B cell (primary cell): ENCODE measurements around the gene ZNF791. TPM values are rescaled to one million over a fixed set of nuclear protein-coding genes. Genes with fewer than 3 reads are reported as not detected.

Experiments used
- ATAC-seq: fragments of 200-7000 bp; cut with Tn5 transposase; one replicate; pipeline ENCODE4 v1.10.0; 2021; ENCODE audit warnings: low read depth, mild to moderate bottlenecking, moderate number of reproducible peaks, moderate library complexity
- CTCF ChIA-PET: fragments of 350-600 bp; sonication (Branson Sonifier 250); formaldehyde crosslinking; loops from one replicate; lab custom pipeline; 2021; ENCODE audit warnings: antibody characterized with exemption, inconsistent platforms; lab: Charles Lee
- POLR2A ChIA-PET: fragments of 350-600 bp; sonication (Branson Sonifier 250); formaldehyde crosslinking; loops from one replicate; lab custom pipeline; 2021; ENCODE audit warnings: antibody characterized with exemption; lab: Charles Lee
- DNase-seq: peaks from one replicate; pipeline ENCODE4 v3.0.0; 2013
- H2AFZ ChIP-seq: 2 replicates; pipeline ENCODE4 v1.6.1; 2012; ENCODE audit warnings: mild to moderate bottlenecking, low read depth, low read length; ENCODE audit not compliant: insufficient read depth, poor library complexity, severe bottlenecking
- H3K27ac ChIP-seq, 2 donors: 1 replicate in 1 of 2; 2 replicates in 1 of 2; pipeline ENCODE4 v1.5.1; 2012 to 2013; ENCODE audit warnings: low read length in 2 of 2, mild to moderate bottlenecking in 2 of 2, moderate library complexity in 1 of 2
- H3K27me3 ChIP-seq, 4 experiments: fragments of 200-600 bp in 1 of 4; sonication (generic) in 1 of 4; replicated peaks in 1 of 4; 1 replicate in 2 of 4; 2 replicates in 2 of 4; pipeline versions ENCODE4 v1.6.1 to v1.7.0; 2013 to 2016; ENCODE audit warnings: low read length in 3 of 4, mild to moderate bottlenecking in 2 of 4, mixed read lengths in 1 of 4, moderate library complexity in 1 of 4; ENCODE audit not compliant: insufficient read depth in 4 of 4, control insufficient read depth in 3 of 4; ENCODE audit errors: control extremely low read depth in 1 of 4
- H3K36me3 ChIP-seq, 2 experiments: replicated peaks in 1 of 2; 1 replicate in 1 of 2; 2 replicates in 1 of 2; pipeline versions ENCODE4 v1.6.1 to v1.7.1; 2013; ENCODE audit warnings: low read length in 1 of 2; ENCODE audit not compliant: insufficient read depth in 2 of 2, control insufficient read depth in 1 of 2; ENCODE audit errors: control extremely low read depth in 1 of 2, extremely low read depth in 1 of 2
- H3K4me1 ChIP-seq, 2 donors: fragments of 200-600 bp in 1 of 2; sonication (generic) in 1 of 2; 1 replicate in 1 of 2; 2 replicates in 1 of 2; pipeline versions ENCODE4 v1.5.1 to v1.6.1; 2013 to 2017; ENCODE audit warnings: low read length in 2 of 2; ENCODE audit not compliant: control insufficient read depth in 2 of 2, insufficient read depth in 2 of 2
- H3K4me2 ChIP-seq: replicated peaks from 2 replicates; pipeline ENCODE3; 2012; ENCODE audit warnings: mild to moderate bottlenecking, low read depth, low read length; ENCODE audit not compliant: poor library complexity, severe bottlenecking
- H3K4me3 ChIP-seq, 5 experiments: fragments of 200-600 bp in 1 of 5; sonication (generic) in 1 of 5; 1 replicate in 3 of 5; 2 replicates in 2 of 5; pipeline versions ENCODE4 v1.5.1 to v1.7.0; 2011 to 2016; ENCODE audit warnings: low read length in 4 of 5, mild to moderate bottlenecking in 4 of 5, low read depth in 2 of 5, control low read depth in 1 of 5, moderate library complexity in 1 of 5; ENCODE audit not compliant: insufficient read depth in 1 of 5; ENCODE audit errors: control extremely low read depth in 1 of 5, extremely low read depth in 1 of 5
- H3K79me2 ChIP-seq: fragments of 200-600 bp; sonication (generic); one replicate; pipeline ENCODE4 v1.6.0; 2016; ENCODE audit warnings: low read length; ENCODE audit not compliant: control insufficient read depth, insufficient read depth
- H3K9ac ChIP-seq: fragments of 200-600 bp; sonication (generic); 2 replicates; pipeline ENCODE4 v1.6.1; 2017; ENCODE audit warnings: mild to moderate bottlenecking, low read length, moderate library complexity
- H3K9me3 ChIP-seq, 3 donors: one replicate each; pipeline versions ENCODE4 v1.6.1 to v1.7.1; 2013; ENCODE audit warnings: low read length in 2 of 3; ENCODE audit not compliant: control insufficient read depth in 2 of 3, insufficient read depth in 1 of 3; ENCODE audit errors: control extremely low read depth in 1 of 3
- H4K20me1 ChIP-seq: 2 replicates; pipeline ENCODE4 v1.6.0; 2012; ENCODE audit warnings: mild to moderate bottlenecking, low read length; ENCODE audit not compliant: insufficient read depth, control insufficient read depth, poor library complexity, severe bottlenecking
- H3K27ac Mint-ChIP-seq: one replicate; pipeline ENCODE4 v1.8.0; 2021; ENCODE audit warnings: mixed read lengths
- H3K27me3 Mint-ChIP-seq: one replicate; pipeline ENCODE4 v1.8.0; 2021; ENCODE audit warnings: mixed read lengths
- H3K4me1 Mint-ChIP-seq: one replicate; pipeline ENCODE4 v1.8.0; 2021; ENCODE audit warnings: mixed read lengths
- H3K4me3 Mint-ChIP-seq: one replicate; pipeline ENCODE4 v1.8.0; 2021; ENCODE audit warnings: mixed read lengths
- H3K9me3 Mint-ChIP-seq: one replicate; pipeline ENCODE4 v1.8.0; 2022; ENCODE audit warnings: mixed read lengths; ENCODE audit not compliant: insufficient read depth
- CTCF ChIP-seq: fragments of 200-600 bp; IDR thresholded peaks from one replicate; pipeline ENCODE4 v1.8.0; 2022; ENCODE audit warnings: antibody characterized with exemption, mild to moderate bottlenecking
- EZH2 ChIP-seq: IDR thresholded peaks from 2 replicates; pipeline ENCODE4 v1.6.1; 2012; ENCODE audit warnings: borderline replicate concordance, low read depth, mild to moderate bottlenecking, moderate library complexity, low read length; ENCODE audit not compliant: insufficient read depth, poor library complexity, severe bottlenecking
- WGBS: methylation state at CpG from one replicate; pipeline ENCODE4 v1.1.5; 2013; ENCODE audit warnings: missing lambda C conversion rate; ENCODE audit not compliant: insufficient coverage; 5-methylcytosine and 5-hydroxymethylcytosine counted together
- intact Hi-C: fragments of 100-400 bp; cut with micrococcal nuclease; formaldehyde crosslinking; loops from one replicate; pipeline ENCODE4 v1.10.0; 2022
- polyA plus RNA-seq: library from polyadenylated mRNA; depleted of rRNA; stranded (reverse); fragments of >200 nt; gene quantifications from 2 replicates; pipeline ENCODE4 v1.2.3, GENCODE V29; 2012
- total RNA-seq, 2 donors: library from RNA; stranded (reverse); fragments of 120-200 nt in 1 of 2; gene quantifications; 1 replicate in 1 of 2; 2 replicates in 1 of 2; pipeline versions ENCODE4 v1.2.3 to v1.2.4, GENCODE V29; 2013 to 2022

ZNF791 gene
- total and polyA plus RNA-seq, 2 donors (not counting 1 experiment from before 2014, with no cell fraction given), result 17.5 to 57.9 TPM

GRCh38 chr19:12581100-12581499 lies 29.6 kb upstream of the ZNF791 start:
- intact Hi-C loops, result no loop called here
- 100% methylated on average over 1 of the region's 9 CpGs for WGBS
- ATAC-seq (no peak), DNase-seq (no peak)
- Mint-ChIP-seq H3K27ac (no peak overlapping the region), H3K4me3 (no peak overlapping the region), H3K9me3 (peaks cover 4% of the 10 kb centered on the region), H3K4me1 (peaks cover 2% of the 10 kb centered on the region), H3K27me3 (no peaks in the 10 kb centered on the region)
- peaks cover 15% of the 10 kb centered on the region for H3K79me2 ChIP-seq
- ChIA-PET CTCF (no interaction called here), POLR2A (no interaction called here)
- no peak overlapping the region for H2AFZ ChIP-seq
- H3K4me3 ChIP-seq, result no peak overlapping the region
- no peak overlapping the region for H3K27ac ChIP-seq
- peaks cover 3 to 14% (median 14%) of the 10 kb centered on the region in 3 donors for H3K9me3 ChIP-seq
- TF ChIP-seq EZH2 (no peak), CTCF (no peak)
- no peak overlapping the region for H3K9ac ChIP-seq
- H3K36me3 ChIP-seq, result peaks cover 19 to 41% of the 10 kb centered on the region in 2 experiments
- no peaks in the 10 kb centered on the region for H3K27me3 ChIP-seq
- H3K4me2 ChIP-seq, result no peak overlapping the region
- H3K4me1 ChIP-seq, result no peaks in the 10 kb centered on the region
- H4K20me1 ChIP-seq, result no peaks in the 10 kb centered on the region

GRCh38 chr19:12596485-12596884 lies 14.2 kb upstream of the ZNF791 start:
- CTCF ChIA-PET, result interaction anchor here (1.2 kb wide), 1 partner anchor 27 kb away, joined by 3 read pairs; no protein-coding TSS in a partner anchor
- H3K27me3 Mint-ChIP-seq, result no peaks in the 10 kb centered on the region

More at GRCh38 chr19:12596485-12596884, 14.2 kb upstream of the ZNF791 start:
- Histone ChIP-seq H3K9ac (no peak overlapping the region), H3K9me3 (no peaks in the 10 kb centered on the region), H3K27me3 (no peaks in the 10 kb centered on the region), H3K4me3 (no peak overlapping the region), H2AFZ (no peak overlapping the region), H4K20me1 (peaks cover 13% of the 10 kb centered on the region), H3K4me2 (no peak overlapping the region), H3K36me3 (peaks cover 4 to 26% of the 10 kb centered on the region in 2 experiments), H3K79me2 (peaks cover 52% of the 10 kb centered on the region), H3K4me1 (no peaks in the 10 kb centered on the region), H3K27ac (no peak overlapping the region)
- TF ChIP-seq CTCF (no peak), EZH2 (no peak)
- H3K9me3 Mint-ChIP-seq, result no peaks in the 10 kb centered on the region
- ATAC-seq (no peak), DNase-seq (no peak)
- H3K4me1 Mint-ChIP-seq, result no peaks in the 10 kb centered on the region
- intact Hi-C loops, result no loop called here
- H3K27ac Mint-ChIP-seq, result no peak overlapping the region
- no peak overlapping the region for H3K4me3 Mint-ChIP-seq
- 96% methylated on average over 10 of the region's 11 CpGs for WGBS
- POLR2A ChIA-PET, result interaction anchor here (0.6 to 0.8 kb wide), 2 partner anchors 9 to 14 kb away, joined by 3 read pairs; partner anchors contain the start of genes ZNF490 and ZNF791
